Stimulated activated CD8-positive, alpha-beta memory T cell treated with anti-CD3 and anti-CD28 coated beads, Interleukin-12 subunit alpha, Interleukin-12 subunit beta, amount 100 ng/mL, for 4 hours (primary cell): Measurements from ENCODE around the gene OR1F1.
"Not testable (repeated sequence)": the region's sequence is repeated elsewhere in the genome, so short reads cannot be mapped to it uniquely, and the experiment has no call there.

ENCODE experiments used
- DNase-seq: peaks from one replicate; pipeline ENCODE4 v3.0.0-alpha.2; 2020; ENCODE audit warnings: low read depth

OR1F1 gene

GRCh38 chr16:3150346-3151218, 37.4 kb upstream of the OR1F1 start:
- peak; percentile 96 for DNase-seq

- DNase-seq: no peak
Measured at GRCh38 chr16:3152027-3152276, 36.1 kb upstream of the OR1F1 start.

DNA sequence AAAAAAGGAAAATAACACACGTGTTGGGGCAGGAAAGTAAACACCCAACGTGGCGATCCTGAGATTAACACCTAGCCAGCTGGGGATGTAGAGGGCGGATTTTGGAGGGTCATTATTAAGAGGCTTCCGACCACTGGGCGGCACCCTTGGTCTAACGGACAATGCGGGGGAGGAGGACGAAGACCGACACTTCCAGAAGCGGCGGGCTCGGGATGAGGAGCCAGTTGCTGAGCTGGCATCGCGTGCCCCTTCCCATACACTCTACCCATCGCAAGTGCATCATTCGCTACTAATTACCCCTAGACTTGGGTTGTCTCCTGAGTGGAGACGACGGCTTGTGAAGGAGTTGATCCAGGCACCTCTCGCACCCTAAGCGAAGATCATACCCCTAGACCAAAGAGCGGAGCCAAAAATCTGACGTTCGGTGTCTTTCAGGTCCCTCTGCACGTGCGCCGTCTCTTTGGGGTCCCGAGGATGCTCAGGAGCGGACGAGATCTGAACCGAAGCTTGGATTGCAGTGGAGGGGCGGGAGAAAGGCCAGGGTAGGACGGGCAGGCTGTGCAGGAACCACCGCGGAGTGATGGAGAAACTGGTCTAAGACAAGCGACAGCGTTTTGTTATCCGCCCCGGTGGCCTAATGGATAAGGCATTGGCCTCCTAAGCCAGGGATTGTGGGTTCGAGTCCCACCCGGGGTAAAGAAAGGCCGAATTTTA, 35.6 kb upstream of the OR1F1 start:
- DNase-seq: peak; percentile 63

GRCh38 chr16:3152991-3153368, 35.0 kb upstream of the OR1F1 start:
- DNase-seq: no peak

DNA sequence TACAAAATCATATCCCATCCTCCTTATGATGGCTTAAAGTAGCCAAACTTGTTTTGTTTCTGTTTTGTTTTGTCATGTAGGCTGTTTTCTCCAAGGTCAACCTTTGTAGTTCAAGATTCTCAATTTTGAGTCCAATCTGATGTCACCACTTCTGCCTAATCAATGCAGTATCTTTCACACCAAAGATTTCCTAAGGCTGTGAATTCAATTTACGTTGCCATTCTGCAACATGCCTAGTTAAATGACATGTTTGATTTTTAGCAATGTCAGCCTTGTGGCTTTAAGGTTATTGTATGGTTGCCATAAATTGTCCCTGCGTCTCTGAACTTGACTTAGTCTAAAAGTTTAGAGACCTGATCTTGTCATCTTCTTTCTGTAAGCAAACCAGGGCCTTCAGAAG, 32.8 kb upstream of the OR1F1 start:
- DNase-seq: no peak

DNA sequence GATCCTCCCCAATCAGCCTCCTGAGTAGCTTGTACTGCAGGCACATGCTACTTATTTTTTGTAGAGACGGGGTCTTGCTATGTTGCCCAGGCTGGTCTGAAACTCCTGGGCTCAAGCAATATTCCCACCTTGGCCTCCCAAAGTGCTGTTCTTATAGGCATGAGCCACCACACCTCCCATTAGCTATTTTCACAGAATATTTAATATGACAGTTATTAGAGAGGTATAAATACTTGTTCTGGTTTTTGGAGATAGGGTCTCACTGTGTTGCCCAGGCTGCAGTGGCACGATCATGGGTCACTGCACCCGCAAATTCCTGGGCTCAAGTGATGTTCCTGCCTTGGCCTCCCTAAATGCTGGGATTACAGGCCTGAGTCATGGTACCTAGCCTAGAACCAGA, 32.0 kb upstream of the OR1F1 start:
- DNase-seq: no peak

- peak; percentile 45 for DNase-seq
Measured at GRCh38 chr16:3157229-3158025, 30.6 kb upstream of the OR1F1 start.

- DNase-seq: no peak
Measured at GRCh38 chr16:3158026-3158509, 29.9 kb upstream of the OR1F1 start.

DNA sequence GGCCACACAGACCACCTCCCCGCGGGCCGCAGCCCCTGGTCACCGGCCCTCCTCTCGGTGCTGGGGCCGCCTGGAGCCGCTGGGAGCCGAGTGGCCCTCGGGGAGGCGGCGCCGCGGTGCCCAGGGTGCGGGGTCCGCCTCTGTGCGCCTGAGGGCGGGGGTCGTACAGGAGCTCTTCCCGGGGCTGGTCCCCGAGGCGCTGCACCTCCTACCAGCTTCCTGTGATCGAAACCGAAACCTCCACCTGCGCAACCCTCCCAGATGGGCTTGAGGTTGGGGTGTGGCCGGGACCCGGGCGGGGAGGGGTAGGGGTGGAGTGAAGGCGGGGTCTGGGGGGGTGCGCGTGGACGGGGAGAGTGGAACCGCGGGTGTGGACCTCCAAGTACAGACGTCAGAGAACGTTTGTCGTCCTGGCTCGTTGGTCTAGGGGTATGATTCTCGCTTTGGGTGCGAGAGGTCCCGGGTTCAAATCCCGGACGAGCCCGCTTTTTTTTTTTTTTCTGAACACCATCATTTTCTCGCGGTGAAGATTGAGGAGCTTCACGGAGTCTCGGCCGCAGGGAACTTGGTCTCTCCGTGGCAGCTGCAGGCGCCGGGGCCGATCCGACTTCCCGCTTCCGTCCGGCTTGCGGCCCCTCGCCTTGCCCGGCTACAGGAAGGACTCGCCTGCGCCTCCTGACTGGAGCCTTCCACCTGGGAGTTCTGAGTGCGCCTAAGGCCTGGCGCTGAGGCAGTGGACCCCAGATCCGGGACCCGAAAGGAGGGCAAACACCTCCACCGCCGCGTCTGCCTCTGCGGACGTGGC, 29.3 kb upstream of the OR1F1 start:
- peak; percentile 87 for DNase-seq

DNA sequence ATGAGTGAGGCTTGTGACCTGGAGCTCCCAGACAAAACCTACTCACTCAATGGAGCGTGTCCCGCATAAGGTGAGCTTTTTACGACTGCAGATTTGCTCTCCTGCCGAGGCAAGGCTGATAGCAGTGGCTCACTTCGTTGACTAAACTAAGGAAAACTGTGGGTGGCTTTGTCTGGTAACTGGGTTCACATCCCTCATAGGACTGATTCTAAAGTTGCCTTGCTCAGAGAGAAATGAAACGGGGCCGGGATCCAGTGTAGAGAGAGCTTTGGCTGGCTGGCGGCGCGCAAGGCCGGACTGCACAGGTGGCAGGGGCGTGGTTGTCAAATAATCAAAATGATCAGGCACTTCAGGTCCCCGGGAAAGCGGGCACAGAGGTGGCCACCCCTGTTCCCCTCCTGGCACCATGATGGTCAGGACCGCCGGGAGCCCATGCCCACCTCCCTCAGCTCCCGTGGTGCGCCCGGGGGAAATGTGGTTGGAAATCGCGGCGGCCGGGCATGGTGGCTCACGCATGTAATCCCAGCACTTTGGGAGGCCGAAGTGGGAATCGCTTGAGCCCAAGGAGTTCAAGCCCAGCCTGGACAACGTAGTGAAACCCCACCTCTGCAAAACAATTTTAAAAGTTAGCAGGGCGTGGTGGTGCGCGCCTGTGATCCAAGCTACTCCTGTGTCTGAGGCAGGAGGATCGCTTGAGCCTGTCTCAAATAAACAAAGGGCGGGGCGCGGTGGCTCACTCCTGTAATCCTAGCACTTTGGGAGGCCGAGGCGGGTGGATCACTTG, 26.6 kb upstream of the OR1F1 start:
- no peak for DNase-seq

DNA sequence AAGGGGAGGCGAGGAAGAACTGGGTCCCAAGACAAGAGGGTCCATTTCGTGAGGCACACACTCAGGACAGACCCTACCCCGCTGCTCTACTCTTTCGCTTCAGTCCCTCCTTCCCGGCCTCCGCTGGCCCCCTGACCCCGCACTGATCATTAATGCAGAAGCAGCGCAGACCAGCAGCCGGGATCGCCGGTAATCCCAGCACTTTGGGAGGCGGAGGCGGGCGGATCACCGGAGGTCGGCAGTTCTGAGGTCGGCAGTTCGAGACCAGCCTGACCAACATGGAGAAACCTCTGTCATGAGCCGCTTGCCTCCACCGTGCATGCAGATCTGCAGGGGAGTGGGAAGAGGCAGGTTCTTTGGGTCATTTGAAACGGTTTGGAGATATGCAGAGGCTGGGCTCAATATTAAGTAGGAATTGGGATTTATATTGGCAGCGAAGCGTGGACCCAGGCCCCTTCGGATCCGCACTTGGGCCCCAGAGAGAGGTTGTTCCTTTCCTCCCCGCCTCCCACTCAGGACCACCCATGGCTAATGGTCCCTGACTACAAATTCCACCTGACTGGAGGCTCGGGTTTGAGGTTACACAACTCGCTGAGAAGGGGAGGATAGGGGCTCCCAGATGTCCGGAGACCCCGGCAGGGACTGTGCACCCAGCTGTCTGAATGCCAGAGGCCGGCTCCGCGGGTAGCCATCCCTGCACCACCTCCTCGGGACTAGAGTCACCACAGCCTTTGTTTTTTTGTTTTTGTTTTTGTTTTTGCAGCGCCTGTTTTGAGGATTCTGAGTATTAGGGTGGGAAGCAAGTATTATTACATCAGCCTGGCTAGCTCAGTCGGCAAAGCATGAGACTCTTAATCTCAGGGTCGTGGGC, 23.6 kb upstream of the OR1F1 start:
- DNase-seq: no peak

GRCh38 chr16:3165111-3165822, 22.7 kb upstream of the OR1F1 start:
- no peak for DNase-seq

DNA sequence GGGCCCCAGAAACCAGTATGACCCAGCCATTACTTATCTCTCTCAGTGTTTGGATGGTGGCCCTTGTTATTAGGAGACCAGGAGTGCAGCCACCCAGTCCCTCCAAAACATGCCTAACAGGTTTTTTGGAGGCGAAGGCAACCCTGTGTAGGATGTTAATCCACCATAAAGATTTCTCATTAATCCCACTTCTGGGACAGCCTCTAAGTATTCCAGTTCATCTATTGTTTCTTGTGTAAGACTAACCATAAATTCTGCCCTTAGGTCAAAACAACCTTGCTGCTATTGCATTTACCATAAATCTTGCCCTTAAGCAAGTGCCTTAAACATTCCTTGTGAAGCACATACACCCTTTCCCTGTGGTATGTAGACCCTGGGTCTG, 21.5 kb upstream of the OR1F1 start:
- DNase-seq: no peak

GRCh38 chr16:3168729-3169128, 19.3 kb upstream of the OR1F1 start:
- DNase-seq: not testable (repeated sequence)

GRCh38 chr16:3170440-3171180, 17.4 kb upstream of the OR1F1 start:
- no peak for DNase-seq

- DNase-seq: peak; percentile 61
Measured at GRCh38 chr16:3171181-3171854, 16.7 kb upstream of the OR1F1 start.

- no peak for DNase-seq
Measured at GRCh38 chr16:3171855-3172593, 16.0 kb upstream of the OR1F1 start.
